H1 (cell line): ENCODE data around the gene FRMD3. TPM values are rescaled to one million over a fixed set of nuclear protein-coding genes. Genes with fewer than 3 reads are reported as not detected.

Source experiments
- CTCF ChIA-PET: fragments of 300-600 bp; sonication (Branson Sonifier 250); formaldehyde crosslinking; loops from one replicate; lab custom pipeline; 2021; ENCODE audit not compliant: partially characterized antibody; lab: Charles Lee
- POLR2A ChIA-PET: fragments of 300-600 bp; sonication (Branson Sonifier 250); formaldehyde crosslinking; loops from one replicate; lab custom pipeline; 2021; ENCODE audit warnings: inconsistent platforms; ENCODE audit not compliant: partially characterized antibody; lab: Charles Lee
- DNase-seq, 2 experiments: peaks; one replicate each; pipeline versions ENCODE4 v3.0.0 to v3.0.0-alpha.2; 2010 to 2022; ENCODE audit warnings: low spot score in 2 of 2, low read depth in 1 of 2, mixed read lengths in 1 of 2
- FAIRE-seq: peaks from 2 replicates; lab custom pipeline; 2011; peaks lifted over from hg19 to GRCh38; lab: Jason Lieb, UNC
- H2AFZ ChIP-seq: 2 replicates; pipeline ENCODE4 v1.8.1; 2012; ENCODE audit warnings: low read length, inconsistent platforms
- H2AK5ac ChIP-seq: 2 replicates; pipeline ENCODE4 v1.6.1; 2013; ENCODE audit warnings: low read depth, low read length
- H2BK120ac ChIP-seq: replicated peaks from 2 replicates; pipeline ENCODE3; 2013; ENCODE audit warnings: low read depth, low read length, inconsistent platforms
- H2BK12ac ChIP-seq: 2 replicates; pipeline ENCODE4 v1.6.1; 2013; ENCODE audit warnings: low read depth, low read length
- H2BK15ac ChIP-seq: 2 replicates; pipeline ENCODE4 v1.6.1; 2013; ENCODE audit warnings: low read length
- H2BK20ac ChIP-seq: 2 replicates; pipeline ENCODE4 v1.6.1; 2013; ENCODE audit warnings: low read length
- H2BK5ac ChIP-seq: 2 replicates; pipeline ENCODE4 v1.6.1; 2013; ENCODE audit warnings: low read depth, low read length
- H3K14ac ChIP-seq: 2 replicates; pipeline ENCODE4 v1.6.1; 2013; ENCODE audit warnings: inconsistent platforms; ENCODE audit not compliant: insufficient read length
- H3K18ac ChIP-seq: 2 replicates; pipeline ENCODE4 v1.6.1; 2013; ENCODE audit warnings: low read length; ENCODE audit errors: extremely low read depth
- H3K23ac ChIP-seq: 2 replicates; pipeline ENCODE4 v1.6.1; 2013; ENCODE audit warnings: inconsistent platforms; ENCODE audit not compliant: insufficient read length
- H3K23me2 ChIP-seq: 2 replicates; pipeline ENCODE4 v1.6.1; 2013; ENCODE audit warnings: low read depth, low read length
- H3K27ac ChIP-seq: 2 replicates; pipeline ENCODE4 v1.6.1; 2011; ENCODE audit warnings: low read depth, low read length, inconsistent platforms
- H3K27me3 ChIP-seq, 4 experiments: replicated peaks in 1 of 4; 1 replicate in 1 of 4; 2 replicates in 3 of 4; pipeline versions ENCODE4 v1.6.1 to v1.8.1; 2011 to 2013; ENCODE audit warnings: low read length in 3 of 4, mild to moderate bottlenecking in 3 of 4, inconsistent platforms in 2 of 4, mixed read lengths in 2 of 4, moderate library complexity in 1 of 4; ENCODE audit not compliant: control insufficient read depth in 3 of 4, insufficient read depth in 3 of 4; ENCODE audit errors: extremely low read depth in 1 of 4
- H3K36me3 ChIP-seq, 4 experiments: 2 replicates each; pipeline versions ENCODE4 v1.6.1 to v1.8.1; 2011 to 2013; ENCODE audit warnings: mild to moderate bottlenecking in 4 of 4, low read length in 3 of 4, moderate library complexity in 2 of 4, control low read depth in 1 of 4, inconsistent platforms in 1 of 4; ENCODE audit not compliant: insufficient read depth in 4 of 4, control insufficient read depth in 2 of 4
- H3K4ac ChIP-seq: replicated peaks from 2 replicates; pipeline ENCODE3; 2013; ENCODE audit warnings: low read length, low read depth, mixed read lengths, inconsistent platforms; ENCODE audit not compliant: insufficient read length
- H3K4me1 ChIP-seq, 4 experiments: replicated peaks in 1 of 4; 1 replicate in 1 of 4; 2 replicates in 3 of 4; pipeline versions ENCODE4 v1.6.1 to v1.8.1; 2011 to 2013; ENCODE audit warnings: low read length in 3 of 4, inconsistent platforms in 2 of 4, mixed read lengths in 1 of 4; ENCODE audit not compliant: insufficient read depth in 4 of 4, control insufficient read depth in 3 of 4
- H3K4me2 ChIP-seq, 2 experiments: 2 replicates each; pipeline versions ENCODE4 v1.6.1 to v1.8.1; 2011 to 2013; ENCODE audit warnings: low read depth in 2 of 2, low read length in 2 of 2, control low read depth in 1 of 2, inconsistent platforms in 1 of 2, mild to moderate bottlenecking in 1 of 2; ENCODE audit not compliant: insufficient read depth in 1 of 2
- H3K4me3 ChIP-seq, 4 experiments: fragments of 200-600, 300-600 bp in 1 of 4; sonication (generic), shearing (Covaris generic), sonication (Bioruptor Twin) in 1 of 4; 2 replicates each; pipeline versions ENCODE4 v1.5.1 to v1.8.1; 2011 to 2016; ENCODE audit warnings: low read length in 4 of 4, low read depth in 3 of 4, control low read depth in 2 of 4, inconsistent platforms in 2 of 4, mild to moderate bottlenecking in 2 of 4, mixed read lengths in 1 of 4, moderate library complexity in 1 of 4; ENCODE audit not compliant: insufficient read depth in 2 of 4; ENCODE audit errors: extremely low read depth in 1 of 4
- H3K56ac ChIP-seq: replicated peaks from 2 replicates; pipeline ENCODE3; 2013; ENCODE audit warnings: low read depth, mild to moderate bottlenecking, mixed read lengths, low read length, inconsistent platforms; ENCODE audit not compliant: insufficient read length
- H3K79me1 ChIP-seq: 2 replicates; pipeline ENCODE4 v1.6.1; 2013; ENCODE audit warnings: low read depth, low read length, control low read depth
- H3K79me2 ChIP-seq, 2 experiments: 2 replicates each; pipeline versions ENCODE4 v1.6.1 to v1.8.1; 2012 to 2013; ENCODE audit warnings: low read length in 2 of 2, mild to moderate bottlenecking in 2 of 2, inconsistent platforms in 1 of 2; ENCODE audit not compliant: insufficient read depth in 2 of 2, control insufficient read depth in 1 of 2
- H3K9ac ChIP-seq, 4 experiments: replicated peaks in 1 of 4; 1 replicate in 1 of 4; 2 replicates in 3 of 4; pipeline versions ENCODE4 v1.6.1 to v1.8.1; 2011 to 2013; ENCODE audit warnings: low read depth in 3 of 4, low read length in 3 of 4, control low read depth in 2 of 4, mild to moderate bottlenecking in 2 of 4, moderate library complexity in 2 of 4, inconsistent platforms in 1 of 4; ENCODE audit errors: extremely low read depth in 1 of 4
- H3K9me3 ChIP-seq, 2 experiments: 2 replicates each; pipeline versions ENCODE4 v1.6.1 to v1.8.1; 2012 to 2013; ENCODE audit warnings: mild to moderate bottlenecking in 2 of 2, moderate library complexity in 2 of 2, control low read depth in 1 of 2, inconsistent platforms in 1 of 2, low read depth in 1 of 2, low read length in 1 of 2, mixed read lengths in 1 of 2; ENCODE audit not compliant: insufficient read depth in 2 of 2
- H4K20me1 ChIP-seq, 2 experiments: replicated peaks in 1 of 2; 2 replicates each; pipeline versions ENCODE3 to v1.8.1; 2011 to 2013; ENCODE audit warnings: inconsistent platforms in 2 of 2, low read length in 2 of 2, mild to moderate bottlenecking in 1 of 2; ENCODE audit not compliant: insufficient read depth in 2 of 2, control insufficient read depth in 1 of 2
- H4K5ac ChIP-seq: 2 replicates; pipeline ENCODE4 v1.6.1; 2013; ENCODE audit warnings: low read length, low read depth, mixed read lengths, inconsistent platforms; ENCODE audit not compliant: insufficient read length
- H4K8ac ChIP-seq: 2 replicates; pipeline ENCODE4 v1.8.0; 2013; ENCODE audit warnings: mild to moderate bottlenecking, moderate library complexity, low read length, inconsistent platforms; ENCODE audit not compliant: insufficient read depth; ENCODE audit errors: extremely low read depth
- H4K91ac ChIP-seq: replicated peaks from 2 replicates; pipeline ENCODE3; 2013; ENCODE audit warnings: low read length, mixed read lengths, inconsistent platforms; ENCODE audit not compliant: insufficient read length
- ASH2L ChIP-seq: fragments of 200-600, 300-600 bp; sonication (generic); IDR thresholded peaks from one replicate; pipeline ENCODE4 v1.7.1; 2017; ENCODE audit warnings: low read length
- BACH1 ChIP-seq: IDR thresholded peaks from 2 replicates; pipeline ENCODE4 v1.6.1; 2012; ENCODE audit warnings: low read length, improper control_type of control experiment
- CBX8 ChIP-seq: fragments of 300-800, 300-1000 bp; sonication (generic); IDR thresholded peaks from 2 replicates; pipeline ENCODE4 v1.7.1; 2016; ENCODE audit warnings: low read depth, low read length, borderline replicate concordance
- MAFK ChIP-seq: IDR thresholded peaks from 2 replicates; pipeline ENCODE4 v1.6.1; 2012; ENCODE audit warnings: low read depth, mild to moderate bottlenecking, improper control_type of control experiment, low read length
- RAD21 ChIP-seq, 2 experiments: IDR thresholded peaks in 1 of 2; conservative IDR thresholded peaks in 1 of 2; 2 replicates each; pipeline ENCODE4 v1.6.1; 2011; ENCODE audit warnings: low read depth in 2 of 2, low read length in 2 of 2, improper control_type of control experiment in 1 of 2, inconsistent platforms in 1 of 2, mild to moderate bottlenecking in 1 of 2, moderate library complexity in 1 of 2
- WGBS, 2 experiments: shearing (Covaris generic) in 1 of 2; methylation state at CpG; one replicate each; pipeline versions ENCODE4 v1.1.6 to v1.1.7; 2013 to 2015; ENCODE audit warnings: low lambda C conversion rate in 2 of 2, mixed read lengths in 2 of 2, inconsistent platforms in 1 of 2, low coverage in 1 of 2, missing lambda C conversion rate in 1 of 2; ENCODE audit not compliant: insufficient replicate concordance in 2 of 2, insufficient coverage in 1 of 2, insufficient read length in 1 of 2; ENCODE audit errors: extremely low coverage in 1 of 2, missing lambda C conversion rate in 1 of 2; 5-methylcytosine and 5-hydroxymethylcytosine counted together
- polyA plus RNA-seq, 7 experiments: library from polyadenylated mRNA; depleted of rRNA in 3 of 7; stranded (reverse) in 5 of 7; unstranded in 2 of 7; fragments of >200 nt in 5 of 7; fragments of 200-250 nt in 2 of 7; gene quantifications; 1 replicate in 5 of 7; 2 replicates in 1 of 7; 4 replicates in 1 of 7; pipeline versions ENCODE4 v1.2.1 to v1.2.3, GENCODE V29; 2011 to 2013; ENCODE audit warnings: missing spikeins in 2 of 7, mixed read lengths in 2 of 7
- total RNA-seq: library from RNA; stranded (reverse); fragmentation: NEBNext Ultra II Directional; extraction: Animal tissue kit (Norgen Biotek cat#: 25700); gene quantifications from 2 replicates; pipeline ENCODE4 v1.2.1, GENCODE V29; 2021
- TF ChIP-seq, protein P1 (sequence below), 3 experiments: IDR thresholded peaks; 1 replicate in 2 of 3; 2 replicates in 1 of 3; pipeline versions ENCODE4 v1.5.1 to v1.6.1; 2011; ENCODE audit warnings: low read length in 3 of 3, mild to moderate bottlenecking in 3 of 3, inconsistent platforms in 2 of 3, low read depth in 1 of 3, moderate library complexity in 1 of 3; ENCODE audit not compliant: insufficient read depth in 1 of 3; ENCODE audit errors: control extremely low read depth in 1 of 3

The FRMD3 gene
- total and polyA plus RNA-seq, 2 of the 8 experiments (the other 6 are each of a cell fraction or from before 2014, with no cell fraction given) = 0.15 to 1.4 TPM

DNA sequence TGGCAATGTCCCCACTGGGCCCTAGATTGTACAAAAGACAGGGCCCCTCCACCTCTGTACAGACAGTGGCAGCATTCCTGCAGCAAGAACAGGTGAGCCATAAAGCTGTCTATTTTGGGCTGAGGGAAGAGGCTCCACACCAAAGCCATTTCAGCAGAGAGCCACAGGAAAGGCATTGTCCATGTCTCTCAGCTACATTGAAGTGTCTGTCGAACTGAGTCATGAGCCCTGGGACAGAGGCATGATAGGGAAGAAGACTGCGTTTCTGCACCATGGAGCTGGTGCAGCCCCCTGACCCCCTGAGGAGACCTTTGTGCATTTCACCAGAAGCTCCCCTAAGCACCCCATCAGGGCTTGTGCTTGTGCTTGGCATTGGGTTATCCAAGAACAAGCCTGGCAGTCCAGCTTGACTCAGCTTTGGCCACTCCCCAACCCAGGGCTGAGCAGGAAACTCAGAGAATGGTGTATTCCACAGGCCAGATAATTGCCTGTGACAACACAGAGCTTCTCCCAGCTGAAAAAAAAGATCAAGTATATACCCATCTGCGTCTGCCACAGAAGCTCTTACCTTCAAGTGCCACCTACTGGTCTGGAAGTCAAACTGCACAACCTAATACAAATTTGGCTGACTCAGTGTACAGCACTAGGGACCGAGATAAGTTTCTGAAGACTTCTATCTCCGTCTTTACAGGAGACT lies 5.9 kb upstream of the FRMD3 start:
- no peak overlapping the region for H3K56ac ChIP-seq
- no peaks in the 10 kb centered on the region for H4K20me1 ChIP-seq
- no peak overlapping the region for H3K23ac ChIP-seq
- no peaks in the 10 kb centered on the region for H3K79me2 ChIP-seq
- H3K18ac ChIP-seq = no peak overlapping the region
- H3K23me2 ChIP-seq = no peaks in the 10 kb centered on the region
- no peaks in the 10 kb centered on the region for H3K36me3 ChIP-seq
- H3K9ac ChIP-seq = no peak overlapping the region
- H3K14ac ChIP-seq = no peak overlapping the region
- peaks cover 6 to 21% (median 16%) of the 10 kb centered on the region in 4 experiments for H3K27me3 ChIP-seq
- no peak overlapping the region for H4K91ac ChIP-seq
- H4K5ac ChIP-seq = no peak overlapping the region
- WGBS, 2 experiments = 50% methylated on average over 4 of the region's 5 CpGs; no CpG with 5 or more reads in 1 of the 2 experiments
- H2AFZ ChIP-seq = peak overlapping the region; percentile 47; the same call in 1 of the 2 replicates
- H2BK12ac ChIP-seq = peak overlapping the region; percentile 75; the same call in 1 of the 2 replicates
- peak; percentile 87 for FAIRE-seq
- no peaks in the 10 kb centered on the region for H3K4me1 ChIP-seq
- no peak for DNase-seq
- H2BK15ac ChIP-seq = no peak overlapping the region; the same call in 1 of the 2 replicates
- CTCF ChIA-PET = interaction anchor here (0.5 to 11.4 kb wide), 74 partner anchors 9 to 1950 kb away, joined by 3 to 262 read pairs (median 4); no protein-coding TSS in a partner anchor
- H3K9me3 ChIP-seq = no peaks in the 10 kb centered on the region
- no peak overlapping the region for H2BK5ac ChIP-seq
- H3K4ac ChIP-seq = no peak overlapping the region
- POLR2A ChIA-PET = no interaction called here
- no peak overlapping the region for H2BK120ac ChIP-seq
- H3K79me1 ChIP-seq = no peaks in the 10 kb centered on the region
- H3K4me3 ChIP-seq = no peak overlapping the region
- H3K27ac ChIP-seq = no peak overlapping the region
- H2BK20ac ChIP-seq = no peak overlapping the region
- TF ChIP-seq CBX8 = no peak
- TF ChIP-seq RAD21 (IDR thresholded peaks at IDR 0.05 in 1 of 2, conservative IDR thresholded peaks at IDR 0.05 in 1 of 2; ENCODE audit: low read depth in 2 of 2, low read length in 2 of 2) = peak; percentile 86 to 91
- TF ChIP-seq, protein P1, sequence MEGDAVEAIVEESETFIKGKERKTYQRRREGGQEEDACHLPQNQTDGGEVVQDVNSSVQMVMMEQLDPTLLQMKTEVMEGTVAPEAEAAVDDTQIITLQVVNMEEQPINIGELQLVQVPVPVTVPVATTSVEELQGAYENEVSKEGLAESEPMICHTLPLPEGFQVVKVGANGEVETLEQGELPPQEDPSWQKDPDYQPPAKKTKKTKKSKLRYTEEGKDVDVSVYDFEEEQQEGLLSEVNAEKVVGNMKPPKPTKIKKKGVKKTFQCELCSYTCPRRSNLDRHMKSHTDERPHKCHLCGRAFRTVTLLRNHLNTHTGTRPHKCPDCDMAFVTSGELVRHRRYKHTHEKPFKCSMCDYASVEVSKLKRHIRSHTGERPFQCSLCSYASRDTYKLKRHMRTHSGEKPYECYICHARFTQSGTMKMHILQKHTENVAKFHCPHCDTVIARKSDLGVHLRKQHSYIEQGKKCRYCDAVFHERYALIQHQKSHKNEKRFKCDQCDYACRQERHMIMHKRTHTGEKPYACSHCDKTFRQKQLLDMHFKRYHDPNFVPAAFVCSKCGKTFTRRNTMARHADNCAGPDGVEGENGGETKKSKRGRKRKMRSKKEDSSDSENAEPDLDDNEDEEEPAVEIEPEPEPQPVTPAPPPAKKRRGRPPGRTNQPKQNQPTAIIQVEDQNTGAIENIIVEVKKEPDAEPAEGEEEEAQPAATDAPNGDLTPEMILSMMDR (IDR thresholded peaks at IDR 0.05; ENCODE audit: control extremely low read depth in 1 of 3, insufficient read depth in 1 of 3, low read depth in 1 of 3, low read length in 3 of 3) = peak in 2 of 3 experiments; percentile 79 to 82; a peak in 3 of 4 replicates
- TF ChIP-seq ASH2L = no peak
- peak; percentile 78 for TF ChIP-seq MAFK
- TF ChIP-seq BACH1 = peak; percentile 80
- no peak overlapping the region for H3K4me2 ChIP-seq
- no peak overlapping the region for H2AK5ac ChIP-seq
- no peak overlapping the region for H4K8ac ChIP-seq
